Stomach (tissue), 9 donors: ENCODE data around the gene PLA2G4B. TPM values are rescaled to one million over a fixed set of nuclear protein-coding genes. Genes with fewer than 3 reads are reported as not detected.

Source experiments
- DNase-seq, 2 donors: peaks; one replicate each; pipeline versions ENCODE4 v3.0.0 to v3.0.0-alpha.2; 2013 to 2019
- H3K27ac ChIP-seq, 5 donors: fragments of 200-600 bp in 4 of 5; sonication (generic) in 4 of 5; one replicate each; pipeline ENCODE4 v1.5.1; 2013 to 2019; ENCODE audit warnings: mild to moderate bottlenecking in 1 of 5, moderate library complexity in 1 of 5
- H3K27me3 ChIP-seq, 3 donors: fragments of 200-600 bp; sonication (generic); one replicate each; pipeline ENCODE4 v1.5.1; 2017 to 2019; ENCODE audit warnings: mixed run types in 1 of 3
- H3K36me3 ChIP-seq, 4 donors: fragments of 200-600 bp; sonication (generic); 1 replicate in 3 of 4; 2 replicates in 1 of 4; pipeline ENCODE4 v1.5.1; 2016 to 2019
- H3K4me1 ChIP-seq, 4 donors: fragments of 200-600 bp; sonication (generic); one replicate each; pipeline ENCODE4 v1.5.1; 2016 to 2019
- H3K4me3 ChIP-seq, 4 donors: fragments of 200-600 bp; sonication (generic) in 3 of 4; one replicate each; pipeline ENCODE4 v1.5.1; 2016 to 2019; ENCODE audit warnings: mild to moderate bottlenecking in 1 of 4
- H3K9me3 ChIP-seq, 4 donors: fragments of 200-600 bp; sonication (generic); one replicate each; pipeline ENCODE4 v1.5.1; 2016 to 2019
- CTCF ChIP-seq, 7 experiments: fragments of 450-650 bp in 4 of 7; fragments of 200-600 bp in 3 of 7; sonication (generic) in 3 of 7; IDR thresholded peaks; one replicate each; pipeline ENCODE4 v1.5.1; 2016 to 2019; ENCODE audit warnings: antibody characterized with exemption in 7 of 7, control low read depth in 2 of 7, mild to moderate bottlenecking in 1 of 7
- EP300 ChIP-seq: sonication (generic); formaldehyde crosslinking; IDR thresholded peaks from one replicate; pipeline ENCODE4 v1.6.1; 2017; ENCODE audit warnings: antibody characterized with exemption
- POLR2A ChIP-seq, 4 donors: fragments of 450-650 bp; IDR thresholded peaks; one replicate each; pipeline ENCODE4 v1.6.1; 2016; ENCODE audit warnings: antibody characterized with exemption in 4 of 4, control low read depth in 2 of 4, mild to moderate bottlenecking in 1 of 4, moderate library complexity in 1 of 4
- POLR2AphosphoS5 ChIP-seq, 3 donors: sonication (generic); formaldehyde crosslinking; IDR thresholded peaks; one replicate each; pipeline ENCODE4 v1.6.1; 2016; ENCODE audit warnings: antibody characterized with exemption in 3 of 3
- WGBS, 5 donors: extraction: QIAGEN DNeasy Blood & Tissue Kit in 3 of 5; methylation state at CpG; one replicate each; pipeline versions ENCODE4 v1.1.5 to v1.1.7; 2013 to 2018; 5-methylcytosine and 5-hydroxymethylcytosine counted together
- intact Hi-C: fragments of 100-400 bp; cut with DNase I; formaldehyde crosslinking; loops from one replicate; pipeline ENCODE4 v1.15.1; 2023; ENCODE audit warnings: low total_unique reads
- polyA plus RNA-seq, 3 donors: library from polyadenylated mRNA; stranded (reverse); fragments of 200-250 nt; gene quantifications; one replicate each; pipeline ENCODE4 v1.2.3, GENCODE V29; 2013
- total RNA-seq, 5 donors: library from RNA; depleted of rRNA; stranded (reverse); fragments of >200 nt; gene quantifications; one replicate each; pipeline versions ENCODE4 v1.1.0 to v1.2.3, GENCODE V29; 2014 to 2016
- donor health status: healthy with polysubstance abuse.
- donor health status: Bipolar disorder and iron deficiency.
- donor health status: healthy.

PLA2G4B gene
- total and polyA plus RNA-seq, 8 donors = 2.6 to 71.2 (median 14.0) TPM

GRCh38 chr15:41822957-41823356 is 15.7 kb upstream of the PLA2G4B start:
- Histone ChIP-seq H3K27ac (no peak overlapping the region), H3K4me1 (peaks cover 6 to 24% (median 13%) of the 10 kb centered on the region in 4 donors), H3K36me3 (peaks cover 56 to 86% (median 76%) of the 10 kb centered on the region in 4 donors), H3K27me3 (no peaks in the 10 kb centered on the region), H3K4me3 (no peak overlapping the region), H3K9me3 (no peaks in the 10 kb centered on the region)
- TF ChIP-seq CTCF (IDR thresholded peaks at IDR 0.05) (no peak), POLR2AphosphoS5 (IDR thresholded peaks at IDR 0.05) (no peak), EP300 (no peak), POLR2A (IDR thresholded peaks at IDR 0.05) (no peak)
- 87 to 97% (median 95%) methylated on average over 4 to 6 of the region's 6 CpGs for WGBS, 5 donors
- no peak for DNase-seq
- intact Hi-C loops = no loop called here

GRCh38 chr15:41823502-41823901 is 15.1 kb upstream of the PLA2G4B start:
- H3K27me3 ChIP-seq = no peaks in the 10 kb centered on the region
- WGBS, 5 donors = 89 to 100% (median 93%) methylated on average over 7 to 11 of the region's 11 CpGs
- DNase-seq = no peak
- H3K36me3 ChIP-seq = peaks cover 51 to 80% (median 71%) of the 10 kb centered on the region in 4 donors
- intact Hi-C loops = no loop called here
- no peaks in the 10 kb centered on the region for H3K9me3 ChIP-seq
- peaks cover 6 to 29% (median 16%) of the 10 kb centered on the region in 4 donors for H3K4me1 ChIP-seq
- H3K4me3 ChIP-seq = no peak overlapping the region
- no peak overlapping the region for H3K27ac ChIP-seq
- TF ChIP-seq POLR2A (IDR thresholded peaks at IDR 0.05) (no peak), CTCF (IDR thresholded peaks at IDR 0.05) (no peak), EP300 (no peak), POLR2AphosphoS5 (IDR thresholded peaks at IDR 0.05) (no peak)

GRCh38 chr15:41824062-41824745 is 14.4 kb upstream of the PLA2G4B start:
- intact Hi-C loops = no loop called here
- no peaks in the 10 kb centered on the region for H3K27me3 ChIP-seq
- WGBS, 5 donors = 92 to 95% (median 94%) methylated on average over 19 of the region's 19 CpGs
- DNase-seq = no peak
- H3K9me3 ChIP-seq = no peaks in the 10 kb centered on the region
- TF ChIP-seq POLR2A (IDR thresholded peaks at IDR 0.05) (no peak), CTCF (IDR thresholded peaks at IDR 0.05) (no peak), POLR2AphosphoS5 (IDR thresholded peaks at IDR 0.05) (no peak), EP300 (no peak)
- H3K36me3 ChIP-seq = peaks cover 44 to 73% (median 64%) of the 10 kb centered on the region in 4 donors
- H3K4me3 ChIP-seq = no peak overlapping the region
- no peak overlapping the region for H3K27ac ChIP-seq
- H3K4me1 ChIP-seq = peaks cover 13 to 36% (median 23%) of the 10 kb centered on the region in 4 donors

GRCh38 chr15:41825145-41825544 is 13.5 kb upstream of the PLA2G4B start:
- Histone ChIP-seq H3K9me3 (no peaks in the 10 kb centered on the region), H3K4me1 (peaks cover 13 to 45% (median 32%) of the 10 kb centered on the region in 4 donors), H3K27ac (no peak overlapping the region), H3K27me3 (no peaks in the 10 kb centered on the region), H3K4me3 (no peak overlapping the region), H3K36me3 (peaks cover 34 to 69% (median 58%) of the 10 kb centered on the region in 4 donors)
- DNase-seq = no peak
- 87 to 96% (median 89%) methylated on average over 9 to 10 of the region's 10 CpGs for WGBS, 5 donors
- intact Hi-C loops = no loop called here
- no peak for TF ChIP-seq CTCF (IDR thresholded peaks at IDR 0.05)
- no peak for TF ChIP-seq POLR2A (IDR thresholded peaks at IDR 0.05)
- TF ChIP-seq EP300 = no peak
- TF ChIP-seq POLR2AphosphoS5 (IDR thresholded peaks at IDR 0.05) = no peak
